Activated T-helper 1 cell treated with anti-CD3 and anti-CD28 coated beads, Interleukin-12 subunit alpha, Interleukin-12 subunit beta, Interleukin-2, Interleukin-4 antibody, amounts not matched to agents 30 ng/mL and 10 ng/mL and 1 ng/mL, durations not matched to agents 14 hours and 24 hours and 36 hours (primary cell): Measurements from ENCODE around the gene ARHGEF6. TPM values are rescaled to one million over a fixed set of nuclear protein-coding genes. Genes with fewer than 3 reads are reported as not detected.
A peak's percentile ranks its signal among the peaks of the same experiment; 100 is the strongest.
"Not testable (repeated sequence)": the region's sequence is repeated elsewhere in the genome, so short reads cannot be mapped to it uniquely, and the experiment has no call there.

Experiments used
- DNase-seq: peaks from one replicate; pipeline ENCODE4 v3.0.0; 2021; ENCODE audit warnings: low spot score
- H3K27ac Mint-ChIP-seq: one replicate; pipeline ENCODE4 v1.8.0; 2021; ENCODE audit warnings: mild to moderate bottlenecking, mixed read lengths
- H3K27me3 Mint-ChIP-seq: one replicate; pipeline ENCODE4 v1.8.0; 2022; ENCODE audit warnings: mild to moderate bottlenecking, moderate library complexity, mixed read lengths; ENCODE audit not compliant: insufficient read depth
- H3K36me3 Mint-ChIP-seq: one replicate; pipeline ENCODE4 v1.8.0; 2021; ENCODE audit warnings: low read depth, mixed read lengths
- H3K4me1 Mint-ChIP-seq: one replicate; pipeline ENCODE4 v1.8.0; 2021; ENCODE audit warnings: low read depth, mixed read lengths
- H3K4me3 Mint-ChIP-seq: one replicate; pipeline ENCODE4 v1.8.0; 2021; ENCODE audit warnings: mild to moderate bottlenecking, moderate library complexity, mixed read lengths
- H3K9me3 Mint-ChIP-seq: one replicate; pipeline ENCODE4 v1.8.0; 2021; ENCODE audit warnings: mixed read lengths
- intact Hi-C: fragments of 100-400 bp; cut with micrococcal nuclease; formaldehyde crosslinking; loops from one replicate; pipeline ENCODE4 v1.15.1; 2024
- total RNA-seq: library from RNA; stranded (reverse); gene quantifications from 2 replicates; pipeline ENCODE4 v1.2.3, GENCODE V29; 2022

Gene ARHGEF6, protein sequence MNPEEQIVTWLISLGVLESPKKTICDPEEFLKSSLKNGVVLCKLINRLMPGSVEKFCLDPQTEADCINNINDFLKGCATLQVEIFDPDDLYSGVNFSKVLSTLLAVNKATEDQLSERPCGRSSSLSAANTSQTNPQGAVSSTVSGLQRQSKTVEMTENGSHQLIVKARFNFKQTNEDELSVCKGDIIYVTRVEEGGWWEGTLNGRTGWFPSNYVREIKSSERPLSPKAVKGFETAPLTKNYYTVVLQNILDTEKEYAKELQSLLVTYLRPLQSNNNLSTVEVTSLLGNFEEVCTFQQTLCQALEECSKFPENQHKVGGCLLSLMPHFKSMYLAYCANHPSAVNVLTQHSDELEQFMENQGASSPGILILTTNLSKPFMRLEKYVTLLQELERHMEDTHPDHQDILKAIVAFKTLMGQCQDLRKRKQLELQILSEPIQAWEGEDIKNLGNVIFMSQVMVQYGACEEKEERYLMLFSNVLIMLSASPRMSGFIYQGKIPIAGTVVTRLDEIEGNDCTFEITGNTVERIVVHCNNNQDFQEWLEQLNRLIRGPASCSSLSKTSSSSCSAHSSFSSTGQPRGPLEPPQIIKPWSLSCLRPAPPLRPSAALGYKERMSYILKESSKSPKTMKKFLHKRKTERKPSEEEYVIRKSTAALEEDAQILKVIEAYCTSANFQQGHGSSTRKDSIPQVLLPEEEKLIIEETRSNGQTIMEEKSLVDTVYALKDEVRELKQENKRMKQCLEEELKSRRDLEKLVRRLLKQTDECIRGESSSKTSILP
- 39.8 and 40.8 TPM in 2 replicates for total RNA-seq

GRCh38 chrX:136780763-136781162 is at the start of gene ARHGEF6:
Gene ARHGEF6 (minus strand): TSS chrX:136780932. CDS start chrX:136780882, 50 bp downstream.
- peak within 1 kb of the TSS; percentile 95 for H3K27ac Mint-ChIP-seq
- H3K4me3 Mint-ChIP-seq, result peak within 1 kb of the TSS; percentile 93
- intact Hi-C loops, result loop anchor here (2.0 to 5.0 kb wide), 2 partner anchors 30 to 87 kb away; no protein-coding TSS in a partner anchor
- peaks cover 8% of the 10 kb centered on the region for H3K36me3 Mint-ChIP-seq
- peaks cover 64% of the 10 kb centered on the region for H3K4me1 Mint-ChIP-seq
- H3K27me3 Mint-ChIP-seq, result no peaks in the 10 kb centered on the region
- peak; percentile 9 for DNase-seq
- no peaks in the 10 kb centered on the region for H3K9me3 Mint-ChIP-seq

DNA sequence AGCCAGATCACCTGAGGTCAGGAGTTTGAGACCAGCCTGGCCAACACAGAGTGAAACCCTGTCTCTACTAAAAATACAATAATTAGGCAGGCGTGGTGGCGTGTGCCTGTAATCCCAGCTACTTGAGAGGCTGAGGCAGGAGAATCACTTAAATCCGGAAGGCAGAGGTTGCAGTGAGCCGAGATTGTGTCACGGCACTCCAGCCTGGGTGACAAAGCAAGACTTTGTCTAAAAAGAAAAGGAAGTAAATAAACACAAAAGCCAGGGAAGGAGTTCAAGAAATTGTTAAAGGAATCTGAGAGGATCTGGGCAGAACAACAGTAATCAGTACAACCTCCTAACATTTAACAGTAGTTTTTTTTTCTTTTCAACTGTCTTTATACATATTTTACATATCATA is 48.7 kb upstream of the ARHGEF6 start:
- DNase-seq, result no peak
- Mint-ChIP-seq H3K36me3 (peaks cover 3% of the 10 kb centered on the region), H3K4me3 (no peak overlapping the region), H3K9me3 (no peaks in the 10 kb centered on the region), H3K27ac (no peak overlapping the region), H3K4me1 (no peaks in the 10 kb centered on the region), H3K27me3 (no peaks in the 10 kb centered on the region)
- intact Hi-C loops, result no loop called here

DNA sequence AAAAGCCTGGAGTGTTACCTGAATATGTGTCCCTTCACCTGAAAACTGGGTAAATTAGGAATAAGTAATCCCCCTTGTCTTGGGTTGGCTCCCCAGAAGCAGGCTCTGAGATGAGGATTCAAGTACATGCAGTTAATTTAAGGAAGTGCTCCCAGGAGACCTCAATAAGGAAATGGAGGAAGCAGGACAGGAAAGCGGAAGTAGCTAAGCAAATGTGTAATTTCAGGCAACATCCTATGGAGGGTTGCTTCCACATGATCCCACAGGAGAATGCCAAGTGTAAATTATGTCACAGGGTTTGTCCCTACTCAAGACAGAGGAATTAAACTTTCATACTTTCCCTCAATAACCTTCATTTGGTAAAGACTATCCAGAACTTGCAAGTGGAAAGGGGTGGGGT is 48.1 kb upstream of the ARHGEF6 start:
- intact Hi-C loops, result no loop called here
- no peaks in the 10 kb centered on the region for H3K4me1 Mint-ChIP-seq
- H3K27ac Mint-ChIP-seq, result no peak overlapping the region
- H3K36me3 Mint-ChIP-seq, result peaks cover 3% of the 10 kb centered on the region
- H3K4me3 Mint-ChIP-seq, result no peak overlapping the region
- H3K9me3 Mint-ChIP-seq, result no peaks in the 10 kb centered on the region
- no peaks in the 10 kb centered on the region for H3K27me3 Mint-ChIP-seq
- no peak for DNase-seq

- Mint-ChIP-seq H3K27ac (no peak overlapping the region), H3K9me3 (no peaks in the 10 kb centered on the region), H3K36me3 (peaks cover 3% of the 10 kb centered on the region), H3K4me1 (no peaks in the 10 kb centered on the region), H3K4me3 (no peak overlapping the region), H3K27me3 (no peaks in the 10 kb centered on the region)
- intact Hi-C loops, result no loop called here
- no peak for DNase-seq
Observed at GRCh38 chrX:136827026-136827425, 46.3 kb upstream of the ARHGEF6 start.

DNA sequence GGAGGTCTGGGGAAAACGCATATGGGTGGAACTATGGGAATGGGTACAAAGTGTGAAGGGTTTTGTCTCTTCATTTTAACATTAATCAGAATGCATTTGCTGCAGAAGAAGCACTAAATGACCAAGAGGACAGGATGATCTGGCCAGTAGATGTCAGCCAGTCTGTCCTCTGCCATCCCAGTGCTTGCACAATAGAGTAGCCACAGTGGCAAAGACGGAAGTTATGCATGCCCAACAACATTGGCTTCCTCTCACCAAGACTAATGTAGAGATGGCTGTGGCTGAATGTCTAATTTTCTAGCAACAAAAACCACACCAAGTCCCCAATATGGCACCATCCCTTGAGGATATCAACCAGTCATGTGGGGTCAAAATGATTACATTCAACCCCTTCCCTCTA is 45.0 kb upstream of the ARHGEF6 start:
- H3K4me1 Mint-ChIP-seq, result no peaks in the 10 kb centered on the region
- no peaks in the 10 kb centered on the region for H3K27me3 Mint-ChIP-seq
- no peak for DNase-seq
- H3K36me3 Mint-ChIP-seq, result peaks cover 3% of the 10 kb centered on the region
- H3K27ac Mint-ChIP-seq, result no peak overlapping the region
- intact Hi-C loops, result no loop called here
- no peaks in the 10 kb centered on the region for H3K9me3 Mint-ChIP-seq
- no peak overlapping the region for H3K4me3 Mint-ChIP-seq

- no peak overlapping the region for H3K27ac Mint-ChIP-seq
- H3K4me1 Mint-ChIP-seq, result no peaks in the 10 kb centered on the region
- DNase-seq, result no peak
- peaks cover 3% of the 10 kb centered on the region for H3K36me3 Mint-ChIP-seq
- intact Hi-C loops, result no loop called here
- no peak overlapping the region for H3K4me3 Mint-ChIP-seq
- no peaks in the 10 kb centered on the region for H3K27me3 Mint-ChIP-seq
- no peaks in the 10 kb centered on the region for H3K9me3 Mint-ChIP-seq
Observed at GRCh38 chrX:136823175-136823574, 42.4 kb upstream of the ARHGEF6 start.

GRCh38 chrX:136822337-136823095 is 41.8 kb upstream of the ARHGEF6 start:
- Mint-ChIP-seq H3K36me3 (peaks cover 3% of the 10 kb centered on the region), H3K27ac (no peak overlapping the region), H3K9me3 (no peaks in the 10 kb centered on the region), H3K27me3 (no peaks in the 10 kb centered on the region), H3K4me1 (no peaks in the 10 kb centered on the region), H3K4me3 (no peak overlapping the region)
- intact Hi-C loops, result no loop called here
- DNase-seq, result no peak

DNA sequence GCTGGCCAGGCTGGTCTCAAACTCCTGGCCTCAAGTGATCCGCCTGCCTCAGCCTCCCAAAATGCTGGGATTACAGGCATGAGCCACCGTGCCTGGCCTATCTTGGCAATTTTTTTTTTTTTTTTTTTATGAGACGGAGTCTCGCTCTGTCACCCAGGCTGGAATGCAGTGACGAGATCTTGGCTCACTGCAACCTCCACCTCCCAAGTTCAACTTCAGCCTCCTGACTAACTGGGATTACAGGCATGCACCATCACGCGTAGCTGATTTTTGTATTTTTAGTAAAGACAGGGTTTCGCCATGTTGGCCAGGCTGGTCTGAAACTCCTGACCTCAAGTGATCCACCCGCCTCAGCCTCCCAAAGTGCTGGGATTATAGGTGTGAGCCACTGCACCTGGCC is 39.0 kb upstream of the ARHGEF6 start:
- H3K27me3 Mint-ChIP-seq, H3K36me3 Mint-ChIP-seq, DNase-seq, H3K4me1 Mint-ChIP-seq, H3K27ac Mint-ChIP-seq, H3K9me3 Mint-ChIP-seq, H3K4me3 Mint-ChIP-seq, intact Hi-C loops: not testable (repeated sequence)

DNA sequence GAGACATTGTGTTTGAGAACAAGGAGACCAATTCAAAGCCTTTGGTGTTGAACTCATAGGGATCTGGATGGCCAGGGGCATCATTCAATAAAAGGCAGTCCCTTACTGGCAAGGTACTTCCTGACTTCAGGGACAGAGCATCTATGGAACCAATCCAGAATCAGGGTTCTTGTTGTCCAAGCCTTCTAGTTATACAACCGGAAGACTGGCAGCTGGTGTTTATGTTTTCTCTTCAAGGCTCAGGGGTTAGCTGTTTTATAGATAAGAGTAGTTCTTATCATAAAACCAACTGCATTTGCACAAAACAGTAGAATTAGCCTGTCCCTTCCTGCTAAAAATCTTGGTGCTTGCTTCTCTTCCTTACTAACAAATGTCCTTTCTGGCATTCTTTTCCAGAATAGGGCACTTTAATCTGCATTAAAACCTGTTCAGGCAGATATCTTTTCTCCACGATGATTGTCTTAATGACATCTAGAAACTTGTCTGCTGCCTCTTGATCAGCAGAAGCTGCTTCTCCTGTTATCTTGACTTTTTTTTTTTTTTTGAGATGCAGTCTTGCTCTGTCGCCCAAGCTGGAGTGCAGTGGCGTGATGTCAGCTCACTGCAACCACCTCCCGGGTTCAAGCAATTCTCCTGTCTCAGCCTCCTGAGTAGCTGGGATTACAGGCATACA is 38.4 kb upstream of the ARHGEF6 start:
- Mint-ChIP-seq H3K27ac (no peak overlapping the region), H3K4me3 (no peak overlapping the region), H3K36me3 (peaks cover 11% of the 10 kb centered on the region), H3K4me1 (no peaks in the 10 kb centered on the region), H3K9me3 (no peaks in the 10 kb centered on the region), H3K27me3 (no peaks in the 10 kb centered on the region)
- intact Hi-C loops, result no loop called here
- no peak for DNase-seq

- no peaks in the 10 kb centered on the region for H3K9me3 Mint-ChIP-seq
- H3K27ac Mint-ChIP-seq, result no peak overlapping the region
- H3K4me1 Mint-ChIP-seq, result no peaks in the 10 kb centered on the region
- intact Hi-C loops, result no loop called here
- H3K36me3 Mint-ChIP-seq, result peaks cover 11% of the 10 kb centered on the region
- H3K27me3 Mint-ChIP-seq, result no peaks in the 10 kb centered on the region
- no peak for DNase-seq
- no peak overlapping the region for H3K4me3 Mint-ChIP-seq
Observed at GRCh38 chrX:136816975-136817374, 36.2 kb upstream of the ARHGEF6 start.

DNA sequence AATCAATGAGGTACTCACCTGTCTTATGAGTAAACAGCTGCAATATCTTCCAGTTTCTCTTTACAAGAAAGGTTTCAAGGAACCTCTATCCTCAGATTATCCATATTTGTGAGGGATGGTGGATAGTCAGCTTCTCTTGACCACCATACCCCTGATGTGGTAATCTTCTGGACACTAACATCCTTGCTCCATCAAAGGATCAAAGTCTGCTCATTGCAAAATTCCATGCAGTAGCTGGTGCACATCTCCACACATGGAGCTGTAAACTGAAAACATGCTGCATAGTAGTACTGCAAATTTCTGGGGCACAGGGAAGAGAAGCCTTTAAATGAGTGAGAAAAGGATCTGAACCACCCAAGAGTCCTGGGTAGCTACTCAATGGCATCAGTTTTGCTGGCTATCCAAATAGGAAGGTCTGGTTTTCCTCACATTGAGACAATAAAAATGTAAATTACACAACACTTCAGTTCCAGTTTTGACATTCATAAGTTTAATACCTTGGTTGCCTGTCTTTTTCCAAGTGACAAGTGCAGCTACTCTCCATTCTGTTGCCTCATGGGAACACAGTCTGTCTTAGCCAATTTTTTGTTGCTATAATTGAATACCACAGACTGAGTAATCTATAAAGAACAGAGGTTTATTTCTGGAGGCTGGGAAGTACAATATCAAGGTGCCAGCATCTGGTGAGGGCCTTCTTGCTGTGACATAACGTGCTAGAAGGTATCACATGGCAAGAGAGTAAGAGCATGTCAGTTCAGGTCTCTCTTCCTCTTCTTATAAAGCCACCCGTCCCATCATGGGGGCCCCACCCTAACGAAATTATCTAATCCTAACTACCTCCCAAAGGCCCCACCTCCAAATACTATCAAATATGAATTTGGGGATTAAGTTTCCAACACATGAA is 34.4 kb upstream of the ARHGEF6 start:
- no peaks in the 10 kb centered on the region for H3K27me3 Mint-ChIP-seq
- H3K36me3 Mint-ChIP-seq, result peaks cover 11% of the 10 kb centered on the region
- H3K27ac Mint-ChIP-seq, result no peak overlapping the region
- no peak overlapping the region for H3K4me3 Mint-ChIP-seq
- H3K9me3 Mint-ChIP-seq, result no peaks in the 10 kb centered on the region
- DNase-seq, result no peak
- H3K4me1 Mint-ChIP-seq, result peaks cover 8% of the 10 kb centered on the region
- intact Hi-C loops, result no loop called here

DNA sequence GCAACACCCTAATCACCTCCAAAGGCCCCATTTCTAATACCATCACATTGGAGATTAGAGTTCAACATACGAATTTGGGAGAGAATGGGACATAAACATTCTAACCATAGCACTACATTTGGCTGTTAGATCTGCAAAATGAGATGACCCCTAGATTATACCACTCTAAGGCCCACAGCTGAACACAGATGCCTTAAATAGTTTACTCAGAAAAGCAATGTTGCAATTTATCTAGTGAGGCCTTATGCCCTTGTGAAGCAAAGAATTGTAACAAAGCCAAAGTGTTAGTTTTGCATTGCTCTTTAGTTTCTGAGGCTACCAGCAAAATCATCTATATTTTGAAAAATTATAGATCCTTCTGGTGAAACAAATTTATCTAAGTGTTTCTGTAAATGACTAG is 31.6 kb upstream of the ARHGEF6 start:
- H3K27me3 Mint-ChIP-seq, result no peaks in the 10 kb centered on the region
- no peaks in the 10 kb centered on the region for H3K9me3 Mint-ChIP-seq
- no peak for DNase-seq
- H3K4me1 Mint-ChIP-seq, result peaks cover 8% of the 10 kb centered on the region
- H3K4me3 Mint-ChIP-seq, result no peak overlapping the region
- intact Hi-C loops, result no loop called here
- no peak overlapping the region for H3K27ac Mint-ChIP-seq
- H3K36me3 Mint-ChIP-seq, result peaks cover 8% of the 10 kb centered on the region
